ENCODE measurements around the gene TFR2.

The TFR2 gene

GRCh38 chr7:100570954-100571828 lies 70.2 kb downstream of the TFR2 start:
- no peak for DNase-seq

All from midbrain (tissue), 1 donor.